HG03469 (cell line): ENCODE results near the gene FAM241B.

Experiments
- ATAC-seq: cut with Tn5 transposase; IDR thresholded peaks from one replicate; pipeline ENCODE4 v1.9.1; 2021; ENCODE audit warnings: mild to moderate bottlenecking, moderate library complexity, moderate number of reproducible peaks; ENCODE audit not compliant: unreplicated experiment

The FAM241B gene

DNA sequence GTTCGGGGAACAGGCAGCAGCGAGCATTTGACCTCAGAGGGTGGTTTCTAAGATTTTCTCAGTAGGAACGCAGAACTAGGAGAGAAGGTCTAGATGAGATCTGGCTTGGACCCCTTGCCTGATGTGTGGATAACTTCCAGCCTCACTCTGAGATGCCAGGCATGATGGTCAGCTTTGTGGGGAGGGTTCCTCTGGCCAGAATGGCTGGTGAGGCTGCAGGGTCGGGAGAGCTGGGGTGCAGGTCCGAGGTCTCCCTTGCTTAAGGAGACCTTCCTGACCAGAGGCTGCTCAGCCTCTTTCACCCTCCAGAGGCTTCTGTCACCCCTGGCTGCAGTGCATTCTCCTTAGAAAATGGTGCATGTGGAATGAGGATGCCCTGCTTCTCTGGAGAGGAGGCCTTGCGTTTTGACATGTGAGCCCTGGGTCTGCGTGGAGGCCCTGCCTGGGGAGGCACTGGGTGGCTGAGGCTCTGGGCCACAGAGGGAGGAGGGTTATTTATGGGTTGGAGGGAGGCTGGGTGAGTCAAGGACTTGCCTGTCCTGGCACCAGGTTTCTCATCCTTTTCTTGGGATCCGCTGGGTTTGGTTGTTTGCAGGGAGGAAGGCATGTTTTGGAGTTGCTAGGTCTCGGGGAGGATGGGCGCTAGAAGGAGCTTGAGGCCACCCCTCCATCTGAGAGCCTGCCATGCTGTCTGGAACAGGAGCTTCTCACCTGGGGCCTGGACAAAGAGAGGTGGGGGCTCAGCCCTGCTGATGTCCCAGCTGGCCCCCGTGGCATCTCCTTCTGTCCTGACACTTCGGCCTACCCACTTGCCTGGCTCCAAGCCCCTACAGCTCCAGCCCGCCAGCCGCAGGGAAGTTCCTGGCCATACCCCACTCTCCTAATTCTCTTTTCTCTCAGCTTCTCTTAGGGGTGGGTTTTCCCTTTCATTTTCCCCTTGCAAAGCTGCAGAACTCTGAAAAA is 3.9 kb downstream of the FAM241B start:
- no peak for ATAC-seq

GRCh38 chr10:69634759-69635425 is 4.8 kb downstream of the FAM241B start:
- no peak for ATAC-seq

DNA sequence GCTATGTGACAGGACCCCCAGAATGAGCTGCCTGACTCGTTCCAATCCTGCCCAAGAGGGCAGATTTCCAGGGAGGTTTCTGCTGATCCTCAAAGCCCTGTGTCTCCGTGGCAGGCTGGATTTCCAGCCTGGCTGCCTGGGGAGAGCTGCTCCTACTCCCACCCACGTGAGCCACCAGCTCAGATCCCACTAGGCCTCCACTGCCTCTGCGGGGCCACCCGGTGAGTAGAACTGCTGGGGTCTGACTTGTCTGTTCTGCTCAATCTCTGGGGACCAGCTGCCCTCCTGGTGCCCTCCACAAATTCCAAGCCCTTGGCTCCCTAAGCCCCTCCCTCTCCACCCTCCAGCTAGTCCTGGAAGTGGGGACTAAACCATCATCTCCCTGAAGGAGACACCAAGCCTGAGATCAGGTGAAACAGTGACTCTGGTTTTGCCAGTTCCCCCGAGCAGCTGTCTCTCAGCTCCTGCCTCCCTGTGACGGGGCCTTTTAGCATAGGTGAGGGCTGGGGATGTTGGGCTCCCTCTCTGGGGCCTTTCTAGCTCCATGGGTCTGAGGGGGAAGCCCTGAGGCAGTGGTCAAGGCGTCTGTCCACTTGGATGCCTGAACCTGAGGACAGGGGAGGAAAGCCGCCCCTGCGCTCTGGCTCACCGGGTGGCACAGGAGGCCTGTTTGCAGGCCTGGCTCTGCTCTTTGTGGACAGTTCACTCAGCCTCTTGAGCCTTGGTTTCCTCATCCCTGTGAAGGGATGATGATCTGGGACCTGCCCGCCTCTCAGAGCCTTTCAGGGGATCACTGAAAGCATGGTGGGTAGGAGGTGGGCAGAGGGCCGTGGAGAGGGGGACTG is 5.6 kb downstream of the FAM241B start:
- ATAC-seq: no peak

DNA sequence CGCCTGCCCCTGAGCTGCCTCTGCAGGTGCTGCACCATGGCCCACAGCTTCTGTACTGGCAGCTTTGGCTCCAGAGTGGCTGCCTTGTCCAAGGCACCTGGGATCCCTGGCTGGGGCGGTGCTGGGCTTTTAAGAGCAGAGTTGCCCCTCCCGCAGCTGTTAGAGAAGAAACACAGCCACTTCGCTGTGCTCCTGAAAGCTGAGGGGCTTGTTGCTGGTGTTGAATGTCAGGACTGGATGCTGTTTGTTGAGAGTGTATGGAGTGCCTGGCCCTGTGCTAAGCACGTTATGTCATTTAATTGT is 6.2 kb downstream of the FAM241B start:
- no peak for ATAC-seq

- no peak for ATAC-seq
Observed at GRCh38 chr10:69636626-69637605, 6.9 kb downstream of the FAM241B start.

DNA sequence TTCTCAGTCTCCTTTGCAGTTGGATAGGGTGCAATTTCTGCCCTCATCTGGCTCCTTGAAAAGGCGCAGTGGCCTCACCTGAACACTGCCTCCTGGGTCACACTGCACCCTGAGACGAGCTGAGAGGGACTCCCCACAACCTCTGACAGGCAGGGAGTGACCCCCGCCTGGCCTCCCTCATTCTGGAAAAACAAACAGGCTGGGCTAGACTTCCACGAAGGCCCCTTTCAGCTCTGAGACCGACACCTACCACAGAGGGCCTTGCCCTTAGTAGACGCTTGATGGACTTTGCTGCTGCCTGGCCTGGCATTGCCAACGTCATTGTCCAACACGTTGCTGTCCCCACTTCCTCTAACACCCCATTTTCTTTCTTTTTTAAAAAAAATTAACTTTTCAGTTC is 8.6 kb downstream of the FAM241B start:
- ATAC-seq: no peak

GRCh38 chr10:69639291-69640195 is 9.5 kb downstream of the FAM241B start:
- ATAC-seq: no peak

GRCh38 chr10:69640196-69640980 is 10.3 kb downstream of the FAM241B start:
- ATAC-seq: no peak

- ATAC-seq: no peak
Observed at GRCh38 chr10:69641261-69641980, 11.4 kb downstream of the FAM241B start.

DNA sequence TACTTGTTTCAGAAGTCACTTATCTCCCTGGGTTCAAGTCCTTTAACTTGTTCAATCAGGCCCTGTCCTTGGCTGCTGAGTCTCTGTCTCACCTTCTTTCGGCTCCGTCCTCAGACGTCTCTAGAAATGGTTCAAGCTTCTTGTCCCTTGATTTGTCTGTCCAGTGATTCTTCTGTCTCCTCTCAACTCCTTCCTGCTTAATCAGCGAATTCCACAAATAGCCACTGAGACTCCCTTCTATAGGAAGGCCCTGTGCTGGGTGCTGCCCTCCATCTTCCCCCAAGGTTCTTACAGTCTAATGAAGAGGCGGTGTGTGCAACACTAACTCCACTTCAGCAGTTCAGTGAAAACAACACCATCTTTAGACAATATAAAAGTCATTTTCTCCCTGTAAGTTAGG is 12.7 kb downstream of the FAM241B start:
- no peak for ATAC-seq

DNA sequence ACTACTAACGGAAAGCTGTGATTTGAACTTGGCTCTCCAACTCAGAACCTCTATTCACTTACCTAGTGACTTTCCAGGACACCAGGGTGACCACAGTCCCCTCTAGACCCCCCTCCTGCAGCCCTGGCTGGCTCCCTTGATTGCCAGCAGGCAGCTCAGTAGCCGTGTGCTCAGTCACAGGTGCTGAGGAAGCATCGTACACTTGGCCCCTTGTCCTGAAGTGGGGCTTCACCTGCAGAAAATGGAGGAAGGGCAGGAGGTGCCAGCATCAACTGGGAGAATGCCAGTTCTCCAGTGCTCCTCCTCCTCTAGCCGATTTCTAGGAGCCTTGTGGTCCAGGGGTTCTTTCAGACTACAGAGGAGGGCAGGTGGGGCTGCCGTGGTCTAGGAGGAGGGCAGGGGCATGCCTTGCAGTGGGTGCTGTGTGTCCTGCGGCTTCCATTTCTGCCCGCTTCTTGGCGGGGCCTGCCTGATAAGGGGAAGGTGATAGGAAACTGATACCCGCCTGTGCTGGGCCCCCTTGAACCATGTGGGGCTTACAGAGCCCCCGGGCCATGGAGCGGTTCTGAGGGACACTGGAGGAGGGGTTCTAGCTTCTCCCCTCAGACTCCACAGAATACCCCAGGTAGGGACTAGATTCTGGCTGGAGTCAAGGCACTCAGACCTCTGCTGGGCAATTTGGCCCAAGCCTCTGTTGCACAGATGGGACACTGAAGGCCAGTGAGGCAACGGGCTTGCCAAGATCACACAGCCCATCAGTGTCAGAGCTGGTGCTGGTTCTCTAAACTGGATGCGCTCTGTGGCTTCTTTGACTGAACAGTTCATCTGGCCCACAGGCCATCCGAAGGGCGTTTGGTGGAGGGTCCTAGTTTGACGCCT is 14.0 kb downstream of the FAM241B start:
- ATAC-seq: no peak

DNA sequence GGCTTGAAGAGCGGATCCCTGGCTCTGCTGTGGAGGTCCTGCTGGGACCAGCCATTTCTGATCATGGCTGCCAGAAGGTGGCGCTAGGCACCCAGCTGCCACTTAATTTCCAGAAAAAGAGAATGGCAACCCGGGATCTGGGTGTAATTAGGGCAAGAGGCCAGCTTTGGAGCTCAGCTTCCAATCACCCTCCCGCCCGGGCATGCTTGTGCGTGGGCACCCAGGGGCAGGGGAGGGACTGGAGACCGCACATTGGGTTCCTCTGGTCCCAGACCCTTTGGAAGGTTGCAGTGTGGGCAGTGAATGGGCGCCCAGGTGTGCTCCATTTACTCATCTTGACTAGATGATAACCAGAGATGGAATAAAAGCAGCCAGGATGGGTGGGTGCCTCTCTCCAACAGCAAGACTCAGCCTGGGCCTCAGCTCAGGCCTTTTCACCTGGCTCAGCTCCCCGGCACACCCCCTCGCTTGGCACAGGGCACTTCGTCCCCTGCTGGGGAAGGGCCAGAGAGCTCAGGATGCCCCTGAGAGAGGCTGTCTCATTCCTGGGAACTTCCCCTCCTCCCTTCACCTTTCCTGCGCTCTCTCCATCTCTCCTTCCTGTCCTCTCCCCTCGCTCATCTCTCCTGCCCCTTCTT is 14.7 kb downstream of the FAM241B start:
- no peak for ATAC-seq

DNA sequence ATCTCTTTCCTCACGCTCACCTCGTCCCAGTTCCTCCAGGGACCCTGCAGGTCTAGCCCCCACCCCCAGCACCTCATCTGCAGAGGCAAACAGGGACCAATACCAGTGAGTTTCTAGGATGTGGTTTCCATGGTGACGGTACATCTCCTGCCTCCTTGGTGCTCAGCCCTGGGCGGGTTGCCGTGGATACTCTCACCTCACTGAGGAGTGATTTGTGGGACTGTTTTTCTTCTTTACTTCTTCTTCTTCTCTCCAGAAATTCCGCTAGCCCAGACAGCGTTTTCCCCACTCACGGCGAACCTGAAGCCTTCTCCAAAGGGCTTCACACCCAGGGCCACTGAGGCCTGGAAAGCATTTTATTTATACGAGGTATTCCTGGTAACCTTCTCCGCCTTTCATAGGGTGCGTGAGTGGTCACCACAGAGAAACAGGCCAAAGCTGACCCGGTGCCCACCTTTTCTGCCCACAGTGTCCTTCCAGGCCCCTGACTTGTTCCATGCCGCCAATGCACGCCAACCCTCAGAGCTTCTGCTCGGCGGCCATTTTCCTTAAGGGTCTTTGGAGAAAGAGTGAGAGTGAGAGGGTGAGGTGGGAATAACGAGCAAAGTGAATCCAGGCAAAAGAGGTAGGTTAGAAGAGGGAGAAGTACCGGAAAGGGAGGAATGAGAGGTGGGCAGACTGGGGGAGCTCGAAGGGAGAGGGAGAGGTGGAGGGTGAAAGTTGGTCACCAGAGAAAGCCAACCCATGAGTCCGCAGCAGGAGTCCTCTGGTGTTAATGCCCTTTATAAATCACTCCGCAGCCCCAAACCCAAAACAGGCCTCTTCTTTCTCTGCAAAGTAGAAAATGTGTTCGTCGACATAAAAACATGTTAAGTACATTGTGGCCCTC is 15.5 kb downstream of the FAM241B start:
- no peak for ATAC-seq

DNA sequence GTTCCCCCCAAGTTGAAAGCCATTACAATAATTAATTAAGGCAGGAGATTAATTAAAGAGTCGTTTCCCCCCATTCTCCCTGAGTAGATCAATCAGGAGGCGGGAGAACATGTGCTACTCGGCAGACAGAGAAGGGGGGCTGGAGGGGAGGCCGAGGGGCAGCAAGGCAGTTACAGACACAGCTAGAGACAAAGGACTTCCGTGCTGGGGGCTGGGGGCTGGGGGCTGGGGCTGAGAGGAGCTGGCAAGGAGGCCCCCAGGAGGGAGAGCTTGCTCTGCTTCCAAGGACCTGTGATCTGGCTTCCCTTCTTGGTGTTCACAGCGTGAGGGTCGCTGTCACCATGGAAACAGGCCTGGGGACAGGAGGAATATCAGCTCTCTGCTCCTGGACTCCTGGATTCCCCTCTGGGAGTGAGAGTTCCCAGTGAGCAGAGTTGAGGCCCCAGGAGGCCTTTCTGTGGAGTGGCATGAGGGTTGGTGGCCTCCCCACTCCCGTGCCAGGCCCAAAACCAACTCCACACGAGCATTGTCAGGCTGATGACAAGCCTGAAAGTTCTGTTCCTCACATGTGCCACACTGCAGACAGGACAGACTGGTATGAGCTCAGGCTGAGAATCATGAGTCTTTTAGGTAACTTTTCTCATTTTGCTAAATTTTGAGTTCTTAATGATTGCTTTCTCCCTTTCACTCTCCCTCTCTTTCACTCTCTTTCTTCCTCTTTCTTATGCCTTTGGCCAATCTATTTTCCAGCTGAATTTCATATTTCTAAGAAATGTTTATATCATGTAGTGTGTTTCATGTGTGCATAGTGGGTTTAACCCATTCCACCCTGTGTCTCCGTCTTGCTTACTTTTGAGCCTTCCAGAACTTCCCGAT is 16.4 kb downstream of the FAM241B start:
- no peak for ATAC-seq
